HG03521 (cell line): ENCODE results near the gene DDX46.

ENCODE experiments used
- ATAC-seq: cut with Tn5 transposase; IDR thresholded peaks from one replicate; pipeline ENCODE4 v1.9.1; 2021; ENCODE audit warnings: mild to moderate bottlenecking, moderate library complexity; ENCODE audit not compliant: unreplicated experiment

Gene DDX46

GRCh38 chr5:134784241-134784920 is 25.8 kb downstream of the DDX46 start:
- no peak for ATAC-seq

GRCh38 chr5:134784946-134785620 is 26.5 kb downstream of the DDX46 start:
- no peak for ATAC-seq

DNA sequence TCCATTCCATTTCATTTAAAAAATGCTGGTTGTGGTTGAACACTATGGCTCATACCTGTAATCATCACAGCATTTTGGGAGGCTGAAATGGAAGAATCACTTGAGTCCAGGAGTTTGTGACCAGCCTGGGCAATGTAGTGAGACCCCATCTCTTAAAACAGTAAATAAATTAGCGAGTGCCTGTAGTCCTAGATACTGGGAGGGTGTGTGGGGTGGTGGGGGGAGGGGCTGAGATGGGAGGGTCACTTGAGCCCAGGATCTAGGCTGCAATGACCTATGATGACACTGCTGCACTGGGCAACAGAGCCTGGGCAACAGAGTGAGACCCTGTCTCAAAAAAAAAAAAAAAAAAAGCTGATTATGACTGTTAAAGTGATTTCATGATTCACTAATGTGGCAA is 29.1 kb downstream of the DDX46 start:
- ATAC-seq: no peak

- no peak for ATAC-seq
Measured at GRCh38 chr5:134791580-134791979, 33.0 kb downstream of the DDX46 start.

- ATAC-seq: no peak
Measured at GRCh38 chr5:134792286-134792685, 33.7 kb downstream of the DDX46 start.

DNA sequence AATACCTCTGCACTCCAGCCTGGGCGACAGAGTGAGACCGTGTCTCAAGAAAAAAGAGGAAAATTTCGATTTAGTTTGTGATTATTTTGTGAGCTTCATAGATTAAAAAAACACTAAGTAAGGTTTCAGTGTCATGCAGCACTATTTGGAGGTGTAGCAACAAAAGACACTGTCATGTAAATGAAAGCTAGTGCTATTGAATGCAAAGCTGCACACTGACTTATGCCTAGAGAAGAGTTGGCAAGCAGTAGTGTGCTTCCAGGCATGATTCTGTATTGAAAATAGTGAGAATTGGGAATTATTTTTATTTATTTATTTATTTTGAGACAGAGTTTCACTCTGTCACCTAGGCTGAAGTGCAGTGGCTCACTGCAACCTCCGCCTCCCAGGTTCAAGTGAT is 34.5 kb downstream of the DDX46 start:
- ATAC-seq: no peak

GRCh38 chr5:134794082-134794481 is 35.5 kb downstream of the DDX46 start:
- ATAC-seq: no peak

- no peak for ATAC-seq
Measured at GRCh38 chr5:134794819-134795218, 36.2 kb downstream of the DDX46 start.

DNA sequence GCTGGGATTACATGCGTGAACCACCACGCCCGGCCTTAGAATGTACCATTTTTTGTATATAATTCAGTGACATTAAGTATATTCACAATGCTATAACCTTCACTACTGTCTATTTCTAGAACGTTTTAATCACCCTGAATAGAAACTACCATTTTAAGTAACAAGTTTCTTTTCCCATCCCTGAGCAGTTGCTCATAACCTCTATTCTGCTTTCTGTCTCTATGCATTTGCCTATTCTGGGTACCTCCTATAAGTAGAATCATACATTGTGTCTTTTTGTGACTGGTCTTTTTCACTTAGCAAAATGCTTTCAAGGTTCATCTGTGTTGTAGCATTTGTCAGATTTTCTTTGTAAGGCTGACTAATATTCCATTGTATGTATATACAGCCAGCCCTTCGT is 39.9 kb downstream of the DDX46 start:
- ATAC-seq: no peak

DNA sequence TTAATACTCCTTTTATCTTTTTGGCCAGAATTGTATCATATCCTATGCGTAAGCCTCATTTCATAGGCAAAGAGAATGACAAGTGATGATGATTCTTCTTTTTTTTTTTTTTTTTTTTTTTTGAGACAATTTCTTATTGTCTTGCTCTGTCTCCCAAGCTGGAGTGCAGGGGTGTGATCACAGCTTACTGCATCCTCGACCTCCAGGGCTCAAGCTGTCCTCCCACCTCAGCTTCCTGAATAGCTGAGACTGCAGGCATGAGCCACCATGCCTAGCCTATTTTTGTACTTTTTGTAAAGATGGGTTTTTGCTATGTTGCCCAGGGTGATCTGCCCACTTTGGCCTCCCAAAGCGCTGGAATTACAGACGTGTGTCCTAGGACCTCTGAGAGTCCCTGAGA is 45.2 kb downstream of the DDX46 start:
- ATAC-seq: no peak

DNA sequence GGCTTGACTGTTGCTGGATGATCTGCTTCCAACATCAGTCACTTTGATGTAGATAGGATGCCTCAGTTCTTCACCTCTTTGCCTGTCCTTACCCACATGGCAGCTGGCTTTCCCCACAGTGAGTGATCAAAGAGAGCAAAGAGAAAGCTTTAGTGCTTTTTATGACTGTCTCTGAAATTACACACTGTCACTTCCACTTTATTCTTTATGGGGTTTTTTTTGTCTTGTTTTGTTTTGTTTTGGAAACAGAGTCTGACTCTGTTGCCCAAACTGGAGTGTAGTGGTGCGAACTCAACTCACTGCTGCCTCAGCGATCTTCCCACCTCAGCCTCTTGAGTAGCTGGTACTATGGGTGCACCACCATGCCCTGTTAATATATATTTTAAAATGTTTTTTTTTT is 54.8 kb downstream of the DDX46 start:
- no peak for ATAC-seq

GRCh38 chr5:134813827-134814226 is 55.2 kb downstream of the DDX46 start:
- no peak for ATAC-seq

- no peak for ATAC-seq
Measured at GRCh38 chr5:134817006-134817405, 58.4 kb downstream of the DDX46 start.

- no peak for ATAC-seq
Measured at GRCh38 chr5:134818776-134819175, 60.2 kb downstream of the DDX46 start.

DNA sequence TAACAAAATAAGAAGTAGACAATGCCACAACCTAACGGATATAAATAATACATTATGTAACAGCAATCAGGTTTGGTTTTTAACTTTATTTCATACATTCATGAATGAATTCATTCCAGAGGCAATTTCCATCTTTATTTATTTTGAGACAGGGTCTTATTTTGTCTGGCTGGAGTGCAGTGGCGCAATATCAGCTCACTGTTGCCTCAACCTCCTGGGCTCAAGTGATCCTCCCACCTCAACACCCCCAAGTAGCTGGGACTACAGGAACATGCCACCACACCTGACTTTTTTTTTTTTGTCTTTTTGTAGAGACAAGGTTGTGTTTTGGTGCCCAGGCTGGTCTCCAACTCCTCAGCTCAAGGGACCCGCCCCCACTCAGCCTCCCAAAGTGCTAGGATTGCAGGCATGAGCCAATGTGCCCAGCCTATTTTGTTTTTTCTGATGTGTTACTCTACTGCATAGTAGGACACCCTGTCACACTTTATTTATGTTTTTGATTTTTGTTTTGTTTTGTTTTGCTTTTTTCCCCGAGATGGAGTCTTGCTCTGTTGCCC is 60.9 kb downstream of the DDX46 start:
- ATAC-seq: no peak

DNA sequence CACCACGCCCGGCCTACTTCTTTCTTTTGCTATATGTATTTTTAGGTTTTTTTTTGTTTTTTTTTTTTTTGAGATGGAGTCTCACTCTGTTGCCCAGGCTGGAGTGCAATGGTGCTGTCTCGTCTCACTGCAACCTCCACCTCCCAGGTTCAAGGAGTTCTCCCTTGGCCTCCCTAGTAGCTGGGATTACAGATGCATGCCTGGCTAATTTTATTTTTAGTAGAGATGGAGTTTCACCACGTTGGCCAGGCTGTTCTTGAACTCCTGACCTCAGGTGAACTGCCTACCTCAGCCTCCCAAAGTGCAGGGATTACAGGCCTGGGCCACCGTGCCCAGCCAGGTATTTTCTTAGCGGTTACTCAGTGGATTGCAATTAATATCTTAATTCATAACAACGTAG is 63.3 kb downstream of the DDX46 start:
- ATAC-seq: no peak

DNA sequence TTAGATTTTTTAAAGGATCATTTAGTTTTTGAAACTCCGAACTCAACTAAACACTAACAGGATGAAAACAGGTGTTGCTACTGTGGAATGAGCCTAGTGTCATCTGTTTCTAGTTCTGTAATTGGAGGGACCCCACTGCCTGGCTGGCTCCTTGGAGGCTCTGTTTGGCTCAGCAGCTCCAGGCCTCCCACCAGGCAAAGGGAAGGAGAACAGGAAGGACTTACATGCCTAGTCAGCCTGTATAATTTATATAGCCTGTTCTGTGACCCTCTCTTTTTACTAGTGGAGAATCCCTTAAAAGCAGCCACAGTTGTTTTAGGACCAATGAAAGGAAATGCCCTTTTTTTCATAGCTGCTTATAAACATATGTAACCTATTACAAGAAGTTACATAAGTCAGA is 66.1 kb downstream of the DDX46 start:
- no peak for ATAC-seq

- ATAC-seq: no peak
Measured at GRCh38 chr5:134825212-134825611, 66.6 kb downstream of the DDX46 start.

- no peak for ATAC-seq
Measured at GRCh38 chr5:134833340-134834032, 74.9 kb downstream of the DDX46 start.

DNA sequence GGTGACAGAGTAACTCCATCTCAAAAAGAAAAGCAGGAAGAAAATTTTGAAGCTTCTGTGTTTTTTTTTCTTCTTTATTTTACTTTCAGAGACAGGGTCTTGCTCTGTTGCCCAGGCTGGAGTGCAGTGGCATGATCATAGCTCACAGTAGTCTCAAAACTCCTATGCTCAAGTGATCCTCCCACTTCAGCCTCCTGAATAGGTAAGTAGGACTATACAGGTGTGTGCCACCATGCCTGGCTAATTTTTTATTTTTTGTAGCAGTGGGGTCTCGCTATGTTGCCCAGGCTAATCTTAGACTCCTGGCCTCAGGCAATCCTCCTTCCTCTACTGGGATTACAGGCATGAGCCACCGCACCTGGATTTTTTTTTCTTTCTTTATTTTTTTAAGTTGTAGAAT is 77.0 kb downstream of the DDX46 start:
- no peak for ATAC-seq

- no peak for ATAC-seq
Measured at GRCh38 chr5:134837530-134838181, 79.1 kb downstream of the DDX46 start.
